Activated CD4-positive, CD25-positive, alpha-beta regulatory T cell treated with anti-CD3 and anti-CD28 coated beads, Interleukin-2, amount 50 U/mL, for 24 hours (primary cell): ENCODE results near the gene SSR4.

Experiments
- ATAC-seq, 2 donors: fragments of 150-1000 bp; cut with Tn5 transposase; one replicate each; pipeline ENCODE4 v1.10.0; 2021; ENCODE audit warnings: mild to moderate bottlenecking in 1 of 2, moderate library complexity in 1 of 2

The SSR4 gene

DNA sequence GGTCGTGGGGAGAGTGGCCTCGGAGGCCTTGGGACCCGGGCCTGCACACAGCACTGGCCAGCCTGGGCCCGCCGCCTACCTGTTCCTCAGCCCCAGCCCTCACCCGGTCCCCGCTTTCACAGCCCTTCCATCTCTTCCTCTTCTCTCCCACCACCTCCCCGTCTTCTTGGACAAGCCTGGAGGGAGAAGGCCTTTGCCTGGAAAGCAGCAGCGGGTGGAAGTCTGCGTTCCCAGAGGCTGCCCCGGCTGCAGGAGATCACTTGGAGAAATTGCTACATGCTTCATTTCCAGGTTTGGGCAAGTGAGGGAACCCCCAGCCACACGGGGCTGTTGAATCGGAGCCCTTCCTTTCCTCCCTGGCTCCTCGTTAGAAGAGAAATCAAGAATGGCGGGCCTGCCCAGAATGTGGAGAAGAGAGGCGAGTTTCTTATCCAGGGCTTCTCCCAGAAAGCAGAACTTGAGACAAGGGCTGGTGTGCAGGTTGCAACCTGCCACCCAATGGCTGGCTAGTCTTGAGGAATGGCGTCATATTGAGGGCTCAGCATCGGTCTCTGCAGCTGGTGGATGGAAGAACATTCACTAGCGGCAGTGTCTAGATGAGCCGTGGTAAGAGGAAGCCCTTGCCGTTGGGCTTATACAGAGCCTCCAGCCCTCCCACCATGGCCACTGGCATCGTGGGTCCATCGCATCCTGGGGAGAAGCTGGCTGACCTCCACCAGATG is 37.1 kb downstream of the SSR4 start:
- no peak for ATAC-seq

DNA sequence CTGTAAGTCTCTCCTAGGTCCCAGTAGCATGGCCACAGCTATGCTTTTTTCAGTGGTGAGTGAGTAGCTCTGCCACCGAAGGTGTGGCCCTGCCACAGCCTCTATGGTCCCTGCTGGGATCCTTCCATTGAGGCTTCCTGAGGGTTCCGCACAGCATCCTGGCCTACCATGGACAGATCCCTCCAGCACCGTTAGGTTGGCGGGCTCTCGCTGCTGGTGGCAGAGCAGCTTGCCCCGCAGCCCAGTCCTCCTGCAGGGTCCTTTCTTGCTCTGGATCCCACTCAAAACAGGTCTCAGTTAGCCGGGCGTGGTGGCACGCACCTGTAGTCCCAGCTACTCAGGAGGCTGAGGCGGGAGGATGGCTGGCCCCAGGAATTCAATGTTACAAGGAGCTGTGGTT is 38.3 kb downstream of the SSR4 start:
- ATAC-seq, result no peak

DNA sequence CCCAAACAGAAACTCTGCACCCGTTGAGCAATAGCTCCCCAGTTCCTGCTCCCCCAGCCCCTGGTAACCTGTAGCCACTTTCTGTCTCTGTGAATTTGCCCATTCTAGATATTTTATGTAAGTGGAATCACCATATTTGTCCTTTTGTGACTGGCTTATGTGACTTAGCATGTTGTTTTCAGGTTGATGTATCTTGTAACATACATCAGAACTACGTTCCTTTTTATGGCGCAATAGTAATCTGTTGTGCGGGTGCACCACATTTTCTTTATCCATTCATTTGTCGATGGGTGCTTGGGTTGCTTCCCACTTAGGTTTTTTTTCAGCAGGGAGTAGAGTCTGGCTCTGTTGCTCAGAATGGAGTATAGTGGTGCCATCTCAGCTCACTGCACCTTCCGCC is 42.5 kb downstream of the SSR4 start:
- no peak for ATAC-seq

DNA sequence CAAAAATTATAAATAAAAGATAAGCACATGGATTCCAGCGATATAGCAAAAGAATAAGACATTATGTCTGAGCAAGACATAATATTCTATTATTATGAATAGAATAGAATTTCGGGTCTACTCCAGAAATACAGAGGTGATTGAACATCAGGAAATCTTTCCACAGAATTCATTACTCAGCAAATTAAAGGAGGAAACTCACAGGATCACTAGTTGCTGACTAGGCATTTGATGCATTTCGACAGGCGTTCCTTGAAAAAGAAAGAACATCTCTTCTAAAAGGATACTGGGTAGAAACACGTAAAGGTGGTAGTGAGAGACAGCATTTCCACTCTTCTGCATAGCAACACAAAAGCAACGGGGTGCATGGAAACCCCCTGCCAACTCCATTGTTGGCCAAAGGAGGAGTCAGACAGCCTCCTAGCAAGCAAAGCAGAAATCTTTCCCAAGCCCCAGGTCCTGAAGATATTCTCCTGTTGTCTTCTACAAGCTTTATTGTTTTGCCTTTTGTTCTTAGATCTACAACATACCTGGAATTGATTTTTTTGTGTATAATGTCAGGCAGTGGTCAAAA is 50.1 kb downstream of the SSR4 start:
- no peak for ATAC-seq

DNA sequence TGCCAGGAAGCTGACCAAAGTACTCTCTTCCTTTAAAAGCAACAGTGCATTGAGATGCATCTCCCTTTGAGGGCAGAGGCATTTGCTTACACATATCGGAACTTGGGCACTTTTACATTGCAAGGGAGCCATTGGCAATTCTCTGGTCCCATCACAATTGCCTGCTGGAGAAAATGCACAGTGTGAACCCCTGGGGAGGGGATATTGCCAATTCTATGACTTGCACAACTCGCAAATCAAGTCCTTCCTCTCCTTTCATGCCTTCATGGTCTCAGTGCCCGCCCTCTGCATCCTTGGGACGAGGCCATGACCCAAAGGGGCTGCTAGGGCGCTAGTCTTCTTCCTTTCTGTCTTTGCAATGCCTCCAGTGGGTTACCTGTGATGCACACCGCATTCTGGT is 50.7 kb downstream of the SSR4 start:
- ATAC-seq, result no peak

DNA sequence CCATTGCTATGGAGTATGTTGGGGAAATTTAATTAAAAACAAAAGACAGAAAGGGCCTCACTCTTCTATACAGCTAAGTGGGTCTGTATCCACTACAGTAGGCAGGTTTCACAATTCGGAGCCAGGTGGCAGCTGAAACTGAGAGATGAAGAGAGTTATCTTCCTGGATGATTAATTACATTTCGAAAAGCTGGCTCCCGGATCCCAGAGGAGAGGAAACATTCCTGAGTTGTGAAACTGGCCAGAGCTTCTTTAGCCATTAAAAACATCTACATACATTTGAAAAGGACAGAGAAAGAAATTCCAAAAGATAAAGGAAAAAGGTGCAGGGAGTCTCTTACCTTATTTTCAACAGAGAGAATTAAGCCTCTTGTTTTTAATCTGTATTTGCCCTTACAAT is 51.4 kb downstream of the SSR4 start:
- no peak for ATAC-seq
